GM10847 (cell line): Measurements from ENCODE around the gene GRIA4.

Experiments used
- POLR2A ChIP-seq: IDR thresholded peaks from 2 replicates; pipeline ENCODE4 v1.6.1; 2011; ENCODE audit not compliant: insufficient read length; ENCODE audit errors: extremely low read depth

The GRIA4 gene

DNA sequence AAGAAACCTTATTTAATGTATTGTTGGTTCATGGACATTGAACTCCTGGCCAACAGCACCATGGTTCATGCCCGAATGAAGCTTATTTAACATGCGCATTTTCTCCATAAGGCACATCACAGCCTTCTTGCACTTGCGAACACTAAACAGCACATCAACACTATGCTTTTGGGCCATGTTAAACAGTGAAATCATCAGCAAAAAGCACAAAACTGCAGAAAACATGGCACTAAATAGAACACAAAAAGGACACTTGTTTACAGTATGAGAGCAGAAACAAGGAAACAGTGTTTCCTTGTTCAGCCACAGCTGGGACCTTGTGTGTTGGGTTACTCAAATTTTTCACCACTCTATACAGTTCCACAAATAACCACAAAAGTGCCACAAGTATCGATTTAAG lies 289.9 kb downstream of the GRIA4 start:
- TF ChIP-seq POLR2A = no peak

DNA sequence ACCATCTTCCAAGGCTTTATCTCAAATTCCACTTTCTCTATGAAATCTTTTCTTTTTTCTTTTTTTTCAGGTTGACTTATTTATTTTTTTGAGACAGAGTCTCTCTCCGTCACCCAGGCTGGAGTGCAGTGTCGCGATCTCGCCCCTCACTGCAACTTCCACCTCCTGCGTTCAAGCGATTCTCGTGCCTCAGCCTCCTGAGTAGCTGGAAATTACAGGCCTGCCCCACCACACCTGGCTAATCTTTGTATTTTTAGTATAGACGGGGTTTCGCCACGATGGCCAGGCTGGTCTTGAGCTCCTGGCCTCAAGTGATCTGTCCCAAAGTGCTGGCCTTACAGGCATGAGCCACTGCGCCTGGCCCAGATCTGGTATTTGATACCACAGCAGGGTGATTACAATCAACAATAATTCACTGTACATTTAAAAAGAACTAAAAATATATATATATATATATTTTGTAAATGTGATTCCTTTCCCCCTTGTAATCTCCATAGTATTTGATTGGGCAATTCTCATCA lies 290.7 kb downstream of the GRIA4 start:
- TF ChIP-seq POLR2A = no peak

DNA sequence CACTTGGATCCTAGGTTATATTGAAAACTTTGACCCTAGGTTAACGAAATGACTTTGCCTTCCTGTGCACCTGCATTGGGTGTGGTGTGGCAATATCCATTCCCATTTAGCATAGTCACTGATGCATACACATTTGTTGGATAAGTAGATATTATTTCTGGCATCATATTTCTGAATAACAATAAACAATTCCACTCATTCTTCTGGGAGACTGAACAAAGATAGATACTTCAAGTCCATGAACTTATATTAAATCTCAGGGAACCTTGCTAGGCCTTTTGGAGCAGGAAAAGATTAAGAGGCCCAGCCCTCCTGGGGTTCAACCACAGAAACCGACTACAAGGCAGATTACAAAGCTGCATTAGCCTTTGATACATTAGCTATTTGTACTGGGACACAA lies 293.2 kb downstream of the GRIA4 start:
- no peak for TF ChIP-seq POLR2A

DNA sequence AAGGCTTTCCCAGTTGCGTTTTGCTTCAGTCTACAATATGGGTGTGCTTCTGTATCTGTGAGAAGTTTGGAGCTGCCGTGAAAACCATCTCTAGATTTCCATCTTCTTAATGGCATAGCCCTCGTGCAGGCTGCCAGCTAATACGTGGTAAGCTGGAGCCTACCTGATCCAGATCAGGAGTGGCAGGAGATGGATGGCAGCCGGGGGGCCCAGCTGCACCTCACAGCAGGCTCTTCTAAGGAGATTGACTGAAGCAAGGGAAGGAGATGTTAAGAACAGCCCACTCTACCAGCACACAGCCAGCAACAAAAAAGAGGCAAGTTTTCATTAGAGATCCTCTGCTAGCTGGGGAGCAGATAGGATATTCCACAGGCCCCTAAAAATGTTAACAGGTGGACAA lies 296.6 kb downstream of the GRIA4 start:
- no peak for TF ChIP-seq POLR2A

DNA sequence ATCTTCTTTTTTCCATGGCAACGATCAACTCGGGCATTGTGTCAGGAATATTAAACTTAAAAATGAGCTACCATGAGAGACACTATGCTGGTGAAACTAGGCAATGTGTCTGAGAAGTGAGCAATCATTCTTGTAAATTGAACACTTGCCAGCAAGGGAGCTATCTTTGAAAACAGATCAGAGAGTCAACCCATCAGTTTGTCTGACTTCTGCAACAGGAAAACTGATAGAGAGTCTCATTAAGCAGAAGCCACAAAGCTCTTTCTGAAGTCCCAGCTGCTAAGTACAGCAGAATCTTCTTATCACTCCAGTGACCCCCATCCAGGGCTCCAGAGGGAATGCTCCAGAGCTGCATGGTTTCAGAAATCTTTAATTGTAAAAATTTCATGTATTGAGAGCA lies 297.4 kb downstream of the GRIA4 start:
- no peak for TF ChIP-seq POLR2A

DNA sequence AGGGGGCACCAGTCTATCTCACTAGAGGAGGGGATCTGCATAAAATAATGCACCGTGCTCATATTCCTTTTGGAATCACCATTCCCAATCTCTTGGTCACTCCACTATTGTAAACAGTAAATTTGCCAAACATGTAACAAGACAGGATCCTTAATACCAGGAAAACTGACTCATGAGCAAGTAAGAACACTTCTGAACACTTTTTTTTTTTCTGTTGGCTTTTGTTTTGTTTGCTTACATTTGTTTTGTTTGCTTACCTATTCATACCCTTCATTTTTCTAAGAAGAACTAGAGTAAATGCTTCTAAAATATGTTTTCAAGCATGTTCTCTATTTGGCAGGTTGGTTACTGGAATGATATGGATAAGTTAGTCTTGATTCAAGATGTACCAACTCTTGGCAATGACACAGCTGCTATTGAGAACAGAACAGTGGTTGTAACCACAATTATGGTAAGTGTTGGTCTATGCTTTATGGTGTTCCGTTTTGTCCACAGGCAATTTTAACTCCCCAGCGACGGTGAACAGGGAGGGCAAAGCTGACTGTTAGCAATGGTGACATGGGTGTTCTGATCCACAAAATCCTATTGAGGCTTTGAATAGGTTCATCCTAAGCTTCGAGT lies 300.3 kb downstream of the GRIA4 start:
- no peak for TF ChIP-seq POLR2A

DNA sequence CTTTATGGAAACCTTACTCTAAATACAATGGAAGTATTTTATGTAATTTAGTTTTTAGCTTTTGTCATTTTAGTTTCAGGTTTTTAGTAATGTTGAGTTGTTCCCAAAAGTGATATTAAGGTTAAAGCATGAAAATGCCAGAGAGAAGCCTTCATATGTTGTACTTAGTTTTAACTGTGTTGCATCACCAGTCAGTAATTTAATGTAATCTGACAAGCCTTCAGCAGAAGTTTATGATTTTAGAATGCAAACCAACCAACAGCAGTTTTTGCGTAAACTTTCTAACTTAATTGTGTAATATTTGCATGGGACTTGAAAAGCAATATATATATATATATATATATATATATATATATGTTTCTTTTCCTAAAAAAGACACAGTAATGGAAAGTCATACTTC lies 301.6 kb downstream of the GRIA4 start:
- no peak for TF ChIP-seq POLR2A

DNA sequence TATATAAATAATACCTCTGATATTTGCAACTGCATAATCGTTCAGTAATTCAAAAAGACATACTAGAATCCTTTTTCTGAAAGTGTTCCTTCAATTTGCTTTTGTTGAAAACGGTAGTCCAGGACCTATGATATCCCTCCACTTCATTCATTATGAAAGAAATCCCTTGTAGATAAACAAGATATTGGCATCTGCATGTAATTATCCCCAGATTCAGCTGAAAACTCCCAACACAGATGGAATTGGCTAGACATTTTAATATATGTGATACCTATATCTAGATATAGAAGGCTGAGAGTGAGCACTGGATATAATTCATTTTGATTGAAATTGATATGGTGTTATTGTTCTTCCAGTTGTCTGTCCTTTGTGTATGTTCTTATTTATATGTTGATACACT lies 302.8 kb downstream of the GRIA4 start:
- no peak for TF ChIP-seq POLR2A

DNA sequence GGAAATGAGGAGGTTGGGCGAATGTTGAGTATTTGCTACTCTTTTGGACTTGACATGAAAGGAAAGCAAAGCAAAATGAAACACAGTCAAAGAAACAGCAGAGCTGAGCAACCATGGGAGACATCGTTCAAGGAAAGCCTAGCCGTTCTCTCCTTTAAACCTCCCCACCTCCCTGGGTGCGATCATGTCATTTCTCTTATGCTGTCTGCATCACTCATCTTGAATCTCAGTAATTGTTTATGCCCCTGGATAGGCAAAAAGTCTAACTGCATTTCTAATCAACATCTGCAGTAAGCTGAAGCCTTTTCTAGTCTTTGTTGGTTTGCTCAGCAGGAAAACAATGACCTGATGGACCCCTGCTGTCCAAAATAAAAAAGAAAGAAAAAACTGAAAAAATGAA lies 305.1 kb downstream of the GRIA4 start:
- no peak for TF ChIP-seq POLR2A

DNA sequence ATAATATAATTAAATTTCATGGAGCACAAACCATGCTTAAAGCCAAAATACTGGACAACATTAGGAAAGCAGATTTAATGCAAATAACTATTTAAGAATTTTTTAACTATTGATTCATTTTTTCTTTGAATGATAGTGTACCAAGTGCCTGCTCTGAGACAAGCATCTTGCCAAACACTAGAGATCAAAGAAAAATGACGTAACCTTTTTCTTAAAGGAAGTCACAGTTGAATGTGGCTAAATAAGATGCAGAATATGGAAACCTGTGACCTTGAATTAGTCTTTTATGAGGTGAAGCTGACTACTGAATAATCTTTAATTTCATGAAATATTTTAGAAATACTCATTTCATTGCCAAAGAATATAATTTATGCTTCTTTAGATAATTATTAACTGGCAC lies 308.2 kb downstream of the GRIA4 start:
- TF ChIP-seq POLR2A = no peak

DNA sequence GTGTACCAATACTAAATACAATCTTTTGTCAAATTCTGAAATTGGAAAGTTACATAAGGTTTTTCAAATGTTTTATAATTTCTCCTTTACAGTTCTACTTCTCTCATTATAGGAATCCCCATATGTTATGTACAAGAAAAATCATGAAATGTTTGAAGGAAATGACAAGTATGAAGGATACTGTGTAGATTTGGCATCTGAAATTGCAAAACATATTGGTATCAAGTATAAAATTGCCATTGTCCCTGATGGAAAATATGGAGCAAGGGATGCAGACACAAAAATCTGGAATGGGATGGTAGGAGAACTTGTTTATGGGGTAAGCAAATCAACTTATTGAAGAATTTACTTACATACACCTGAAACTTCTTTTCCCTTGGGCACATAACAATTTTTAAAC lies 308.7 kb downstream of the GRIA4 start:
- TF ChIP-seq POLR2A = no peak

DNA sequence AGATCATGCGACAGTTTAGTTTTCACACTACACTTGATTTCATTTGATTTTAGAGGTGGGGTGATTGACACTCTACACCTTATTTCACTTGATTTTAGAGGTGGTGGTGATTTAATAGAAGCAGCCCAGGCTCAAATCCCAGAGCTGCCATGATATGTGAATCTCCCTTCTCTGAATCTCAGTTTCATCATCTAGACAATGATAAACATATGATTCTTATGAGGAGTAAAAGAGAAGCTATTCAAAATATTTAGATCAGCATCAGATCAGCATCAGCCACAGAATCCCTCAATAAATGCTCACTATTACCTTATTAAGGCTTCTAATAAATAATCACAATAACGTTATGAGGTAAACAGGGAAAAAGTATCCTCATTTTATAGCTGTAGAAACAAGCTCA lies 313.4 kb downstream of the GRIA4 start:
- no peak for TF ChIP-seq POLR2A

DNA sequence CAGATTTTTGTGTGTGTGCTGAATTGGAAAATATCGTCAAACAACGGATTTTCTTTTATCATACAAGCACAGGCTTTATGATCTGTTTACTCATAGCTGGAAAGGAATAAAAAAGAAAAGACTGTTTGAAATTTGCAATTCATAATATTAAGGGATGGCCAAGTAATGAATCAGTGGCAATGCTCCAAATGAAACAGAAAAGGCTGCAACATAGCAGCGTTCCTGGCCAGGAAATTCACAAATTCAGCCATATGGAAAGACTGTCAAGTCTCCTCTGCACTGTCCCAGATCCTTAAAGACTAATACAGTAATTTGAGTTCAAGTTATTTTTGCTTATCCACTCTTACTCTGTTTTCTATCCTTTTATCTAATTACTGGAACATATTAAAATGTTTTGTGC lies 313.9 kb downstream of the GRIA4 start:
- TF ChIP-seq POLR2A = no peak

DNA sequence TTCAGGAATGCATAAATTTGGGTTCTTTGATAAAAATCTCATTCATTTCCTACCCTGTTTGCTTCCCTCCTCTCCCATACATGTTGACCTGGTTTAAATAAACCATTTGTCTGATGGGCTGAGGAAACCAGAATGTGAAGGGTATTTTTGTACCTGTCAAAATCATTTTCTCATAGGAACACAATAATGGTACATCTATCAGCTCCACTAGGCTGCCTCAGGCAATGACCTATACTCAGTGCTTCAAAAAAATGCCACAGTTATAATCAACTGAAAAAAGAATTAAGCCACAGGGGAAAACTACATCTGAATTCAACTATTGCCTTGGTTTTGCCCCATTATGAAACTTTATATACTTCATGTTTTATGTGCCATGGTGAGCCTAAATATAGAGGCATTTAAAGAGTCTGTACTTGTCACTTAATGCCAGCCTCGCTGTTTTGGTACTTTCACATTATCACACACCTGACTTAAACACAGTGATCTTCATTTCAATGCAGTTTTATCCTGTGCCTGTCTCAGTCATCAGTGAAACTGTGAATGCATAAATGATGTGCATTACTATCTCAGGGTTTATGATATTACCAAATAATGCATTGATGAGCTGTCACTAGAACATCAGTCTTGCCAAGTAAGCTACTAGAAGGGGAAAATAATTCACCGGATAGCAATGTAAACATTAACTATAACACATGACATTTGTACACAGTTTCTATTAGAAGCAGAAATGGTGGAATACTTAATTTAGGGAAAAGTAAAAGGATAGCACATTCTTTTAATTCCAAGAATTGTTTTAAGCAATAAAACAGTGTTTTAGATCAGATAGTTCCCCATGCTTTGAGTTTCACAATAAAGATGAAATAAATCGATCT lies 319.4 kb downstream of the GRIA4 start:
- no peak for TF ChIP-seq POLR2A

DNA sequence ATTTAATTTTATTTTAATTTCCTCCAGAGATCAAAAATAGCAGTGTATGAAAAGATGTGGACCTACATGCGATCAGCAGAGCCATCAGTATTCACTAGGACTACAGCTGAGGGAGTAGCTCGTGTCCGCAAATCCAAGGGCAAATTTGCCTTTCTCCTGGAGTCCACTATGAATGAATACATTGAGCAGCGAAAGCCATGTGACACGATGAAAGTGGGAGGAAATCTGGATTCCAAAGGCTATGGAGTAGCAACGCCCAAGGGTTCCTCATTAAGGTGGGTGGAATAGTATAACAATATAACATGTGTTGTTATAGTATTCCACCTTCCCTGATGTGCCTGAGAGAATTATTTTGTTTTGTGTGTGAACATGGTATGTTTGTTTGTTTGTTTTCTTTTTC lies 323.8 kb downstream of the GRIA4 start:
- no peak for TF ChIP-seq POLR2A

DNA sequence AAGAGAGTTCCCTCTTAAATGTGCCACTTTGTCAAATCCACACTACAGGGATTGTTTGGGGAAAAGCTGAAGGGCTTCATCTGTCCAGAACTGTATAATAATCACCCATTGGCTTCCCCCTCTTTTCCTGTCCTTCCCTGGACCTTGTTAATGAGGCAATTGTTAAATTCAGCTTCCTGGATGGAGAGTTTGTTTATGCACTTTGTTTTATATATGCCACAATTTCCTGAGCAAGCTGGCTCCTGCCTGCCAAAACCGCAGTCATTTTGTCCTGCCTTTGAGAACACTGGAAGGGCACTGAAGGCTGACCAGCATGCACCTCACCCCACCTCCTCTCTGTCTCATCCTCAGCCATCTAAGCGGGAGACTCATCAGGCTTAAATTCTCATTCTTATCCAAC lies 325.9 kb downstream of the GRIA4 start:
- no peak for TF ChIP-seq POLR2A

DNA sequence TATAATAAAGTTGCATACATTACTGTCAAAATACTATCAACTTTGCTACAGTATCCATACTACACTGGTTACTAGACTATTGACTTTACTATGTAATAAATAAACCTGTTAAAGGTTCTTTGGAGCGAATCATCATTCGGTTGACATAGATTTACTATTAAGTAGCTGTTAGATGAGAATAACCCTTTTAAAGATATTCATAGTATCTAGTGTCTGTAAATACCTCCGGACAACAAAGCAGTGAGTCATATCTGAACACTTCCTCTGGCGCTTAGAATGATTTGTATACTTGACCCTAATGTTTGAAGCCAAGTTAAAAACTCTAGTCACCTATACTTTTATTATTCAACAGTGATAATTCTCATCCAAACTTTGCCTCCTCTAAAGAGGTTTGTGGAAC lies 327.5 kb downstream of the GRIA4 start:
- no peak for TF ChIP-seq POLR2A

DNA sequence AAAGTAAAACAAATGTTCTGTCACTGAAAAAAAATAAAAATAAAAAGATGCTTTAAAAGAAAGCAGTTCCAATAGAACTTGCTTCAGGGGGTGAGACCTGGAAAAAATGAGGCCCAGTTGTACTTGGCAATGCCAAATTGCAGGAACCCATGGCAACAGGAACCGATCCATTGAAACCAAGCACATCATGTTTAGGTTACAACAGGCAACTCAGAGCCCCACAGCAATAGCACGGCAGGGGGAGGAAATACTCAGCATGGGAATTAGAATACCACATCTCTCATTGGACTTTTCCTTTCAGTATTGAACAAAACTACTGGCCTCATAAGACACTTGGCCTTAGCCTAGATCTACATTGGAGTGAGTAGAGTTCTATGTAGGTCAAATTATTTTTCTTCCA lies 327.9 kb downstream of the GRIA4 start:
- TF ChIP-seq POLR2A = no peak
